H1 (cell line): Measurements from ENCODE around the gene ADAMTS17. TPM values are rescaled to one million over a fixed set of nuclear protein-coding genes. Genes with fewer than 3 reads are reported as not detected.

Experiments used
- EGR1 ChIP-seq: IDR thresholded peaks from 2 replicates; pipeline ENCODE4 v1.6.1; 2011; ENCODE audit warnings: low read depth, low read length, borderline replicate concordance
- JUN ChIP-seq: IDR thresholded peaks from 2 replicates; pipeline ENCODE4 v1.6.1; 2011; ENCODE audit warnings: low read depth, mild to moderate bottlenecking, improper control_type of control experiment, low read length
- NANOG ChIP-seq: IDR thresholded peaks from 2 replicates; pipeline ENCODE4 v1.6.1; 2011; ENCODE audit warnings: low read length, low read depth, mild to moderate bottlenecking, inconsistent platforms; ENCODE audit not compliant: insufficient read depth, poor library complexity, severe bottlenecking
- polyA plus RNA-seq, 7 experiments: library from polyadenylated mRNA; depleted of rRNA in 3 of 7; stranded (reverse) in 5 of 7; unstranded in 2 of 7; fragments of >200 nt in 5 of 7; fragments of 200-250 nt in 2 of 7; gene quantifications; 1 replicate in 5 of 7; 2 replicates in 1 of 7; 4 replicates in 1 of 7; pipeline versions ENCODE4 v1.2.1 to v1.2.3, GENCODE V29; 2011 to 2013; ENCODE audit warnings: missing spikeins in 2 of 7, mixed read lengths in 2 of 7
- total RNA-seq: library from RNA; stranded (reverse); fragmentation: NEBNext Ultra II Directional; extraction: Animal tissue kit (Norgen Biotek cat#: 25700); gene quantifications from 2 replicates; pipeline ENCODE4 v1.2.1, GENCODE V29; 2021

The ADAMTS17 gene
- total and polyA plus RNA-seq, 2 of the 8 experiments (the other 6 are each of a cell fraction or from before 2014, with no cell fraction given) = 0.51 to 1.7 TPM

DNA sequence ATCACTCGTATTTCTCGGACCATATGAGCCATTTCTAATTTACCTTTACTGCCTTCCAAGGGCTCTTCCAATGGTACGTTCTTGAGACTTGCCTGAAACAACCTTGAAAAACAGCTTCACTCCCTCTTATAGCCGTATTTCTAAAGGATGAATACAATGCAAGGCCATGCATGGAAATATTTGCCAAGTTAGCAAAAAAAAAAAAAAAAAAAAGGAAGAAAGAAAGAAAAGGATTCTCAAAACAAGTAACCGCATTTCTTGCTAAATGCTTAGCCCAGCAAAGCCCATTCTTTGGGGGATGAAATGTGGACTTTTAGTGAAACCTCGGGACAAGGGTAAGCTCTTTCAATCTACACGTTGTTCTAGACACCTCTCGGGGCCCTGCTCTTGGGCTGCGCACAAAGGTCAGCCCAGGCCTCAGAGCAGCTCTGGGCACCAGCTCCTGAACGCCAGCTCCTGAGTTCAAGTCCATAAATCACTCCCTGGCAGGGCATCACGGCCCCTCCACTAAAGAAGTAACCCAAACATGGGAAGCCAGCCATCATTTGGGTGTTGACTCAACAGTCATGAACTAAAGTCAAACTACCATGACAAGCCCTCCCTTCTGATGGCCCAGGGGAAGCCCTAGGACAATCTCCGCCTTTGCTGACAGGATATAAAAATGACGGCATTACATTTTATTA, 132.7 kb downstream of the ADAMTS17 start (continued):
- no peak for TF ChIP-seq JUN
- no peak for TF ChIP-seq EGR1
- TF ChIP-seq NANOG = no peak
